GM13977 (cell line): ENCODE measurements around the gene KCNIP4.

Experiments
- DNase-seq: peaks from one replicate; pipeline ENCODE4 v3.0.0; 2012; ENCODE audit warnings: low spot score
- in situ Hi-C: fragments of 300-500 bp; cut with MboI; formaldehyde crosslinking; loops from one replicate; pipeline ENCODE4 v1.12.0; 2022; ENCODE audit warnings: low sequenced_read_pairs, low pct_unique_long_range_greater_than_20kb, mixed read lengths, inconsistent platforms; ENCODE audit not compliant: unreplicated experiment
- TF ChIP-seq, protein P1 (sequence below): IDR thresholded peaks from 2 replicates; pipeline ENCODE4 v1.5.1; 2012; ENCODE audit warnings: mild to moderate bottlenecking, control low read depth; ENCODE audit not compliant: insufficient read depth; ENCODE audit errors: extremely low read depth, missing control alignments

KCNIP4 gene

GRCh38 chr4:21656832-21657231 lies 291.7 kb downstream of the KCNIP4 start:
- TF ChIP-seq, protein P1, sequence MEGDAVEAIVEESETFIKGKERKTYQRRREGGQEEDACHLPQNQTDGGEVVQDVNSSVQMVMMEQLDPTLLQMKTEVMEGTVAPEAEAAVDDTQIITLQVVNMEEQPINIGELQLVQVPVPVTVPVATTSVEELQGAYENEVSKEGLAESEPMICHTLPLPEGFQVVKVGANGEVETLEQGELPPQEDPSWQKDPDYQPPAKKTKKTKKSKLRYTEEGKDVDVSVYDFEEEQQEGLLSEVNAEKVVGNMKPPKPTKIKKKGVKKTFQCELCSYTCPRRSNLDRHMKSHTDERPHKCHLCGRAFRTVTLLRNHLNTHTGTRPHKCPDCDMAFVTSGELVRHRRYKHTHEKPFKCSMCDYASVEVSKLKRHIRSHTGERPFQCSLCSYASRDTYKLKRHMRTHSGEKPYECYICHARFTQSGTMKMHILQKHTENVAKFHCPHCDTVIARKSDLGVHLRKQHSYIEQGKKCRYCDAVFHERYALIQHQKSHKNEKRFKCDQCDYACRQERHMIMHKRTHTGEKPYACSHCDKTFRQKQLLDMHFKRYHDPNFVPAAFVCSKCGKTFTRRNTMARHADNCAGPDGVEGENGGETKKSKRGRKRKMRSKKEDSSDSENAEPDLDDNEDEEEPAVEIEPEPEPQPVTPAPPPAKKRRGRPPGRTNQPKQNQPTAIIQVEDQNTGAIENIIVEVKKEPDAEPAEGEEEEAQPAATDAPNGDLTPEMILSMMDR: no peak
- DNase-seq: no peak

DNA sequence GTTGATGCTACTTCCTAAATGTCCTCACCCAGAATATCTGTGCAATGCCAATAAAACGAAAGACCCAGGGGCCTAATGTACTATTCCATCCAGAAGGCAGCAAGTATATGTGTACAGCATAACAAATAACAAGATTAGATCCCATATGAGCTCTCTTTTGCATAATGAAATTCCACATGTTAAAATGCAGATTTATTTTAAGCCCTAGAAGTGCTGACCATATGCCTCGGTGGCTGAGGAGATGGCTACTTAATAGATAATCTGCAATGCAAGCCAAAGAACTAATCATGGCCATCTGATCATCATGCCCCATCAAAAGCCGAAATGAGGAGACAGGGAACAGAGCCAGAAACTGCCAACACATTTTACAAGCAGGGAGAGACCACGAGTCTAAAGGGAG lies 293.5 kb downstream of the KCNIP4 start:
- in situ Hi-C loops: no loop called here
- DNase-seq: no peak
- TF ChIP-seq, protein P1: no peak

More at GRCh38 chr4:21656832-21657231, 291.7 kb downstream of the KCNIP4 start:
- in situ Hi-C loops: no loop called here

DNA sequence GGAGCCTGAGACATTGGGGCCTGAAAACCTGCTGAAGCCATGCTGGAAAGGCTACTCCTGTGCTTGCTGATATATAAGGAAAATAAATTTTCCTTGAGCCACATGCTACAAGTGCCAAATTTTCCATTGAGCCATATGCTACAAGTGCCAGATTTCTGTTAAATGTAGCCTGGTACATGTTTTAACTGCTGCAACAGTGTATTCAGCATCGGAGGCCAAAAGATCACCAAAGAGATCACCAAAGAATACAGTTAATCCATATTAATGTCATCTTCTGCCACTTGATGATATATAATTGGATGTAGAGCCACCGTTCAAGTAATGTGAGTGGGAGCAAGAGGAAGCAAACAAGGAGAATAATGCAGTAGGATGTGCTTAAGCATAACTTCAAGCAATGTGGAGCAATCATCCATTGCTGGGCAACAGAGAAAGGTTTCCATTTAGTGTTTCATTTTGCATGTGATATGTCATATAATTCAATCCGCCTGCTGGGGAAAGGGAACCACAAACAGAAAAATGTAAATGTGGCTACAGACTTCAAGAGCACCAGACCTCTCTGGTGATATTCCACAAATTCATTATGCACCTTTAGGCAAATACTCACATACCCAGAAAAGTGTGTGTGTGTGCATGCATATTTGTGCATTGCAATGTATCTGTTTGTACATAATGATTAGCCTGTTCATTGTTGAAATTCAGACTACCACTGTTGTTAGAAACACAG lies 295.9 kb downstream of the KCNIP4 start:
- in situ Hi-C loops: no loop called here
- no peak for DNase-seq
- TF ChIP-seq, protein P1: no peak

DNA sequence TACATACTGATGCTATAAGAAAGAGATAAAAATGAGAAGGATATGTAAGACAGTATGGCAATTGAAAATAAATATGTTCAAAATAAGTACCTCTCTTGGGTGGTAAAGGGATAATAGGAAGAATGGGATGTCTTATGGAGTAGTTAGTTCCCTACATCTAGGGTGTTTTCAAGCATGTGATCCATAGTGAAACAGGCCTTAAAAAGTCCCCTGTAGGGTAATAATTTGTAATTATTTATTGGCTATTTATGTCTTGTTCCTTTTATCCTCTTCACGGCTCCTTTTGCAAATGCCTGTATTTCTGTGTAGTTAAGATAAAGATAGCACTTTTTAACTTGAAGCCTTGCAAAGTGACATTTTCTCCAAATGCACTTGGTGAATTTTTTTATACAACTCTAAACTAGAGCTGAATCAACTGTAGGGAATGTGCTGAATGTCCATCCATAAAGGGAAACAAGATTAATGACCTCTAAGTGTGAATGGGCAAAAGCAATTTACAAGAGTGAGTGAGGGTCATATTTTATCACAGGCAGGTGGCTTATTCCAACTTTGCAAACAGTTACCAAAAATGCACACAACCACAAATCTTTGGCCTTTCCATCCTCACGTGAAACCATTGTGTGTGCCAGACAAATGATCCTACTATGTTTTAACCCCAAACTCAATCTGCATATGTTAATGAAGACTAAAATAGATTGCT lies 299.0 kb downstream of the KCNIP4 start:
- in situ Hi-C loops: no loop called here
- TF ChIP-seq, protein P1: no peak
- no peak for DNase-seq

- TF ChIP-seq, protein P1: no peak
- in situ Hi-C loops: no loop called here
- no peak for DNase-seq
These were observed 302.8 kb downstream of the KCNIP4 start for GRCh38 chr4:21645776-21646175.

GRCh38 chr4:21641696-21642095 lies 306.9 kb downstream of the KCNIP4 start:
- in situ Hi-C loops: no loop called here
- TF ChIP-seq, protein P1: no peak
- no peak for DNase-seq
